ENCODE measurements around the gene LIF.
"Not testable (repeated sequence)": the region's sequence is repeated elsewhere in the genome, so short reads cannot be mapped to it uniquely, and the experiment has no call there.

Gene LIF

DNA sequence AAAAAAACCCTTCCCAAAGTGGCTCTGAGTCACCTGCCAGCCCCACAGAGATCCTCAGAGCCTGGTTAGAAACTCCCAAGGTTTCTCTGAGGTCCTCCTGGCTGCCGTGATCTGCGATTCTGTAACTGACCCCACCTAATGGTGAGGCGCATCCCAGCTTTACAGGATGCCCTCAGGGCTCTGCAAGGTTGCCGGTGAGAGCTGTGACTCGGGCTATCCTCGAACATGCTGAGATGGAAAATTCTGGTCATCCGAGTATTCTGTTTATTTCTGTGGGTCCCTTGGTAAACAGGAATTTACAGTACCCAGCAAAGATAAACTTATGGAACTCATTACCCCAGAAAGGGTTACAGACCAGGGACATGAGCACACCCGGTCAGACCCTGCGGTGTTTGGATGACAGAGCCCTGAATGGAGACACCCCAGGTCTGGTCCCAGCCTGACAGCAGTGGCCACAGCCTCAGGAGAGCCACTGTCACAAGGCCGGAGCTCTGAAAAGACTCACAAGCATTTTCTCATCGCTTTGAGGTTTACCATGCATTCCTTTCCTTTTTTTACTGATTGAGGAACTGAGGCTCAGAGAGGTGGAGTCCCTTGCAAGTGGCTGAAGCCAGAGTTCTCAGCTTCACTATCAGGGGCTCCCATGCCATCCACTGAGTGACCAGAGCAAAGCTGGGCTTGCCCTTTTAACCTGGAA, 22.2 kb downstream of the LIF start:
- DNase-seq, result no peak

DNA sequence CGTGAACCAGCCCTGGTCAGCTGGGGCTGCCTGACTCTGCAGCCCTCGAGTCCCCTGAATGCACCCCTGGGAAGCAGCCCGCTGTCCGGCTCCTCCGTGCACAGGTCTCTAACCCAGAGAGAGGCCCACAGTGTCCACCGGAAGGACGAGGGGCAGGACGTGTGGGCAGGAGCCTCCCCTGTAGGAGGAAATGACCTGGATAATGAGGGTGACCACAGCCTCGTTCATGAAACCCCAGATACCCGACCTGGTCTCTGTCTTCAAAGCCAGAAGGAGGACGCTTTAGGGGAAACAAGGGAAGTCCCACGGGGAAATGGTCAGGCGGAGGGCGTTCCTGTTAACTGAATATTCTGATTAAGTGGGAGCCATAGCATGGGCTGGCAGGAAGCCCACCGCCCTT, 23.3 kb downstream of the LIF start:
- no peak for DNase-seq

- no peak for DNase-seq
Measured at GRCh38 chr22:30222321-30222720, 24.2 kb downstream of the LIF start.

DNA sequence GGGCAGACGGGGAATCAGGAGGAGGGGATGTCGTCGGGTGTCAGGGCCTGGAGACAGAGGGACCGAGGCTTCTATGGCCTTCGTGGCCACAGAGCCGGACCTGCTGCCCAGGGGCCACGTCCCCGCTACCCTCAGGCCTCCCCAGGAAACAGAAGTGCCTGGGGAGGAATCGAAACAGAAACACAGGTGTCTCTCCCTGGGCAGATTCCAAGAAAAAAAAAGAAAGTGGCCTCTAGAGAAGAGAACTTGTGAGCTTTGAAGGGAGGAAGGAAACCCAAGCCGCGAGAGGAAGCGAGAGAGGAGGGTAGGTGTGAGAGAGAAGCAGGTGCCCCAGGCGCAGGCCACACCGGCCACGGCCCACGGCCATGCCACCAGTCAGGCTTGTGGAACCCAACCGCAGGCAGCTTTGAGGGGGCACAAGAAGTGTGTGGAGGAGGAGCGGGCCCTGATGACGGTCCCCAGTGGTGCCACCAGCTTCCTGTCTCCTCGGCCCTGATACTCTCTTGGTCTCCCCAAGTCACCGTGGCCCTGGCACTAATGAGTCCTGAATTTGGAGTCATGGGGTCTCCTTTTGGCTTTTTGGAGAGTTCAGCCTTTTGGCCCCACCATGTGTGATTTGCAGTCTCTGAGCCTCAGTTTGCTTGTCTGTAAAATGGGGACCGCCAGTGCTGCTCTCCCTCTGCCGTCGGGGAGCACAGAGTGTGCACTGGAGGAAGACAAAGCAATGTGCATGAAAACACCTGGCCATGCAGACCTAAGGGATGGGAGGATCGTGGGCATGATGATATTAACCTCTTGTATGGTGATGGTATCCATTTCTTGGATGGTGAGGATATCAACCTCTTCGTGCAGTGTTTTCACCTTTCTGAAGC, 25.2 kb downstream of the LIF start:
- DNase-seq, result peak; percentile 82

GRCh38 chr22:30220338-30221012, 26.1 kb downstream of the LIF start:
- no peak for DNase-seq

DNA sequence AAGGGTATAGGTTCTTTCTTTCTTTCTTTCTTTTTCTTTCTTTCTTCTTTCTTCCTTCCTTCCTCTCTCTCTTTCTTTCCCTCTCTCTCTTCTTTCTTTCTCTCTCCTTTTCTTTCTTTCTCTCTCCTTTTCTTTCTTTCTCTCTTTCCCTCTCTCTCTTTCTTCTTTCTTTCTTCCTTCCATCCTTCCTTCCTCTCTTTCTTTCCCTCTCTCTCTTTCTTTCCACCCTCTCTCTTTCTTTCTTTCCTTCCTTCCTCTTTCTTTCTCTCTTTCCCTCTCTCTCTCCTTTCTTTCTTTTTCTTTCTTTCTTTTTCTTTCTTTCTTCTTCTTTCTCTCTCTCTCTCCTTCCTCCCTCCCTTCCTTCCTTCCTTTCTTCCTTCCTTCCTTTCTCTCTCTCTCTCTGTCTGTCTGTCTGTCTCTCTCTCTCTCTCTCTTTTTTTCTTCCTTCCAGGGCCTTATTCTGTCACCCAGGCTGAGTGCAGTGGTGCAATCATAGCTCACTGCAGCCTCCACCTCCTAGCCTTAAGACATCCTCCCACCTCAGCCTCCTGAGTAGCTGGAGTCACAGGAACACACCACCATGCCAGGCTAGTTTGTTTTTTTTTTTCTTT, 26.8 kb downstream of the LIF start:
- DNase-seq, result no peak

GRCh38 chr22:30219049-30219654, 27.4 kb downstream of the LIF start:
- no peak for DNase-seq

DNA sequence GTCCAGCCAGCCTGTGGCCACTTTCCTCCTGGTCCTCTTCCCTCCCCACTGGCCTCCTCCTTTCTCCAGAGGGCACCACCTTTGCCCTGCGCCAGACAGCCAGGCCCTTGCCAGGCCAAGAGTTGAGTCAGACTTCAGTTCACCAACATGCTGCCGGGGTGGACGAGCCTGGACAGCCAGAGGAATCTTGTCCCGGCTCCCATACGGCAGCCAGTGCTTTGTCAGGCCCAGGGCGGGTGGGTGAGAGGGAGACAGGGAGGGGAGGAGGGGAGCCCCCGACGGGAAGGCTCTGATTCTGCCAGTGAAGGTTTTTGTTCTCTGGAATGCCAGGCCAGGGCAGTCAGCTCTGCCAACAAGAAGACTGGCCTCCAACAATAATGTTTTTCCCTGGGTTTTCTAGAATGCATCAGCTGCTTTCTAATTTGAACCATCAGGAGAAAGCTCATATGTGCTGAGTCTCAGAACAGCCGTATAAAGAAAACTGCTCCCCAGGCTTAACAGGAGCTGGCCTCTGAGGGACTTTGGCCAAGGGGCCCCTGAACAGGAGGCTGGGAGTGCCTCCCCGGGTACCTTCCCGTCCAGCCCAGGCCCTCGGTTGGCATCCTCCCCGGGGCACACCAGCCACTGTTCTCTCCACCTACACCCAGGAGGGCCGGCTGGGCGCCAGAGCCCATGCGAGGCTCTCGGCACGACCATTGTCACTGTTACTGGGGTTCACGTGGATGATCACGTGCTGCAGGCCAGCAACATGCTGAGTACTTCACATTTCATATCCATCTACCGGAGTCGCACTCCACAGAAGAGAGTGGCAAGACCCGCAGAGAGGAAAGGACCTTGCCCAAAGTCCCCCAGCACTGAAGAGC, 28.6 kb downstream of the LIF start:
- DNase-seq, result no peak

GRCh38 chr22:30216710-30217109, 29.8 kb downstream of the LIF start:
- no peak for DNase-seq

DNA sequence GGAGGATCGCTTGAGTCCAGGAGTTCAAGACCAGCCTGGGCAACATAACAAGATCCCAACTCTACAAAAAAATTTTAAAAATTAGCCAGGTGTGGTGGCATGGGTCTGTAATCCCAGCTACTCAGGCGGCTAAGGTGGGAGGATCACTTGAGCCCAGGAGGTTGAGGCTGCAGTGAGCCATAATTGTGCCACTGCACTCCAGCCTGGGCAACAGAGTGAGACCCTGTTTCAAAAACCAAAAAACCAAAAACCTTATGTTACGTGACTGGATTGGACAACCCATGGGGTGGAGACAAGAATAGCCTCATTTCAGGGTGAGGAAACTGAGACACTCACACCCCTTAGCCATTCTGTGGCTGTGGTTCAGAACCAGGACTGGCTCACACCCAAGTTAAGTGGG, 30.3 kb downstream of the LIF start:
- not testable (repeated sequence) for DNase-seq

GRCh38 chr22:30214703-30215407, 31.7 kb downstream of the LIF start:
- no peak for DNase-seq

- DNase-seq, result no peak
Measured at GRCh38 chr22:30212996-30213441, 33.5 kb downstream of the LIF start.

- peak; percentile 80 for DNase-seq
Measured at GRCh38 chr22:30212363-30212995, 34.1 kb downstream of the LIF start.

DNA sequence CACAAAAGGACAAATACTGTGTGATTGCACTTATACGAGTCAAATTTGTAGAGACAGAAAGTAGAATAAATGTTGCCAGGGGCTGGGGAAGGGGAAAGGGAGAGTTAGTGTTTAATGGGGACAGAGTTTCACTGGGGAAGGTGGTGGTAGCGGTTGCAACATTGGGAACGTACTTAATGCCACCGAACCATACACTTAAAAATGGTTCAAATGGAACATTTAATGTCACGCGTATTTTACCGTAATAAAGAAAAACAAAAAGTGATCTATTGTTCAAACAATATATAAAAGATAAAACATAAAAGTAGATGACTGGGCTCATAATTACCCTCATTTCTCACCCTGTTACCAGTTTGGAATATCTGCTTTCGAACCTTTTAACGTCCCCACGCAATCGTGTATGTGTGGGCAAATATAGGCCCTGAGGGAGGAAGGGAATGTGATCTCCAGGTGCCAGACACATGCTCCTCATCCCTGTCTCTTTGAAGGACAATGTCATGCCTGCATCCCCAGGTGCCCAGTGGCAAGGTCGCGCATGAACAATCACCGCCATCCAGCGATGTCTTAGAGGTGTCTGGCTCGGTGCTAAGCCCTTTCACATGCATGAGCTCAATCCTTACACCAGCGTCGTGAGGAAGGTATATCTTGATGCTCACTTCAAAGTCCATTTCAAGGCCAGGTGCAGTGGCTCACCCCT, 35.3 kb downstream of the LIF start:
- no peak for DNase-seq

GRCh38 chr22:30210235-30210909, 36.2 kb downstream of the LIF start:
- DNase-seq, result no peak

DNA sequence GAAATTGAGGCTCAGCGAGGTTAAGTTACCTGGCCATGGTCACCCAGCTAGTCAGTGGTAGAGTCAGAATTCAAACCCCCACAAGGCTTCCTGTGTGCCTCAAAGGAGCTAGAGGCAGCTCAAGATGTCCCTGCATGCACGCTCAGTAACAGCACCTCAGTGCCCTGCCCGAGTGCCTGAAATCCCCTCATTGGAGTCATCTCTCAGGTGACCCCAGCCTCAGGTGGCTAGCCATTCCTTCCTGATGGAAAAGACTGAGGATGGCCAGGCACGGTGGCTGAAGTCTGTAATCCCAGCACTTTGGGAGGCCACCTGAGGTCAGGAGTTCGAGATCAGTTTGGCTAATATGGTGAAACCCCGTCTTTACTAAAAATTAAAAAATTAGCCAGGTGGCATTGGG, 36.9 kb downstream of the LIF start:
- no peak for DNase-seq

DNA sequence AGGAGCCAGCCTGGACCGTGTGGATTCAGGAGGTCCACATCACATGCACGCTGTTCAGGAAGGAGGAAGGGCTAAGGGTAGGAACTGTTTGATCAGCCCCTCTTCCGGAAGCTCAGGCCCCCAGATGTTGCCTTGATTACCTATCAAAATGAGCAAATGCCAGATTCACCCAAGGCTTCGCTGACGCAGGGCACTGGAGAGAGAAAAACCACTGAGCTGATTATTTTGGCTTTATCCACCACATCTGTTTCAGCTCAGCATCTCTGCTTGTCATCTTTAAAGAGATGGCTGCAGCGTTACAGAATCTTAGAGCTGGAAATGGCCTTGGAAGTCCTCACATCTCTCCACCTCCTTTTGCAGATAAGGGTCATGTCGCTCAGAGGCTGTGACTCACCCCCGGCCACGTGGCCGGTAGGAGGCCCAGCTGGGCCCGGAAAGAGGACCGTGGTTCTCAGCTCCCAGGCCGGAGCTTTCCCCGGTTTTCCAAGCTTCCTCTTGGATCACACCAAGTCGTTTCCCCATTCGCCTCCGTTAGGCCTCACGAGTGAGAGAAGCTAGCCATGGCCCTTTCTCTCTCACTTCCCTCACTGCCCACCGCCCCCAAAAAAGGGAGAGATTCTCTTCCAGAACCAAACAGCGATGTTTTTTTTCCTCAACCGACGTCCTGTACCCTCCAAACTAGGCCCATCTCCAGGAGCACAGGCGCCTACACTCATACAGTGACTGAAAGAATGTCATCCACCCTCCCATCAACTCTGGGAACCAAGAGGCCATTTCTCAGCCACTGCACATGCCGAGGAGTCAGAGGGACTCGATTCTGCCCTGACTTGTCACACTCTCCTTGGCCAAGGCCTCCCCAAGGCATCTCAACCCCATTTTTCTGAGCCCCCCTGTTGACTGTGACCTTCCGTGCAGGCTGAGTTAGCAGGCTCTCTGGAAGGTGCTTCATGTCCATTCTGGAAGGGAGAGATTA, 37.6 kb downstream of the LIF start:
- DNase-seq, result no peak

- DNase-seq, result no peak
Measured at GRCh38 chr22:30206944-30207343, 39.6 kb downstream of the LIF start.

All from activated CD4-positive, alpha-beta T cell treated with anti-CD3 and anti-CD28 coated beads, Interleukin-10, Interleukin-2, amounts not matched to agents 100 ng/mL and 50 ng/mL, durations not matched to agents 16 hours and 8 hours (primary cell).